NCI-H2107 (cell line): ENCODE measurements around the gene SLC16A11.

Experiments
- DNase-seq: peaks from one replicate; lab custom pipeline; 2025; lab: John Stamatoyannopoulos, UW

SLC16A11 gene

DNA sequence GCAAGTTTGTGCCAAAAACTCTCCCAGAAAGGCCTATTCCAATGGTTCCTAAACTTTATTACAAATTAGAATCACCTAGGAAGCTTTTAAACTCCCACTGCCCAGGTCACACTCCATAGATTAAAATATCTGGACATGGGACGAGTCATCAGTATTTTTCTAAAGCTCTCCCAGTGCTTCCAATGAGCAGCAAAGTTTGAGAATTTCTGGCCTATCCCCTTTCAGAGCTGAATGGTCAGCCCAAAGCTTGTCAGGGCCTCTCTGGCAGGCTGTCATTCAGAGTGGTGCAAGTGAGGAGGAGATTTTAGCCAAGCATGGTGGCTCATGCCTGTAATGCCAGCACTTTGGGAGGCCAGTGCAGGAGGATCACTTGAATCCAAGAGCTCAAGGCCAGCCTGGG lies 18.6 kb downstream of the SLC16A11 start:
- DNase-seq, result no peak

DNA sequence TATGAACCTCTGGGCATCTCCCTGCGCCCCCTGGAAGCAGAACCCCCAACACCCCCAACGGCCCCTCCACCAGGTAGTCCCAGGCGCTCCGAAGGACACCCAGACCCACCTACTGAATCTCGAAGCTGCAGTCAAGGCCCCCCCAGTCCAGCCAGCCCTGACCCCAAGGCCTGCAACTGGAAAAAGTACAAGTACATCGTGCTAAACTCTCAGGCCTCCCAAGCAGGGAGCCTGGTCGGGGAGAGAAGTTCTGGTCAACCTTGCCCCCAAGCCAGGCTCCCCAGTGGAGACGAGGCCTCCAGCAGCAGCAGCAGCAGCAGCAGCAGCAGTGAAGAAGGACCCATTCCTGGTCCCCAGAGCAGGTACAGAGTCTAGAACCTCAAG lies 19.5 kb downstream of the SLC16A11 start:
- no peak for DNase-seq

DNA sequence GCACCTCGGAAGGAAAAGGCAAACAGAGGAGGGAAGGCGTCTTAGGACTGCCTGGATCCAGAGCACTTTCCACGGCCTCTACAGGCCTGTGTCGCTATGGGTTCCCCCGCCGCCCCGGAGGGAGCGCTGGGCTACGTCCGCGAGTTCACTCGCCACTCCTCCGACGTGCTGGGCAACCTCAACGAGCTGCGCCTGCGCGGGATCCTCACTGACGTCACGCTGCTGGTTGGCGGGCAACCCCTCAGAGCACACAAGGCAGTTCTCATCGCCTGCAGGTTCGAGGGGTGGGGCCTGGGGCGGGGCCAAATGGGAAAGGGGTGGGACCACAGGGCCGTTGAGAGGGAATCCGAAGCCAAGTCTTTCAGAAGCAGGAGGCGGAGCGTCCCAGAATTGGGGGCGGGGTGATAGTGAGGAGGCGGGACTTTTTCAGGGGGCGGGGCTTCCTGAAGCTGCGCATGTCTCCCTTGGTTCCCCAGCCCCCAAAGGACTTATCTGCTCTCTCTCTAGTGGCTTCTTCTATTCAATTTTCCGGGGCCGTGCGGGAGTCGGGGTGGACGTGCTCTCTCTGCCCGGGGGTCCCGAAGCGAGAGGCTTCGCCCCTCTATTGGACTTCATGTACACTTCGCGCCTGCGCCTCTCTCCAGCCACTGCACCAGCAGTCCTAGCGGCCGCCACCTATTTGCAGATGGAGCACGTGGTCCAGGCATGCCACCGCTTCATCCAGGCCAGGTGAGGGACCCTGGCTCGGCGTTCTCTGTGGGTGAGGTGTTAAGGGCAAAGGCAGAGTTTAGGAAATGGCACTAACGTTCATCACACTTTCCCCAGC lies 20.1 kb downstream of the SLC16A11 start:
- no peak for DNase-seq

DNA sequence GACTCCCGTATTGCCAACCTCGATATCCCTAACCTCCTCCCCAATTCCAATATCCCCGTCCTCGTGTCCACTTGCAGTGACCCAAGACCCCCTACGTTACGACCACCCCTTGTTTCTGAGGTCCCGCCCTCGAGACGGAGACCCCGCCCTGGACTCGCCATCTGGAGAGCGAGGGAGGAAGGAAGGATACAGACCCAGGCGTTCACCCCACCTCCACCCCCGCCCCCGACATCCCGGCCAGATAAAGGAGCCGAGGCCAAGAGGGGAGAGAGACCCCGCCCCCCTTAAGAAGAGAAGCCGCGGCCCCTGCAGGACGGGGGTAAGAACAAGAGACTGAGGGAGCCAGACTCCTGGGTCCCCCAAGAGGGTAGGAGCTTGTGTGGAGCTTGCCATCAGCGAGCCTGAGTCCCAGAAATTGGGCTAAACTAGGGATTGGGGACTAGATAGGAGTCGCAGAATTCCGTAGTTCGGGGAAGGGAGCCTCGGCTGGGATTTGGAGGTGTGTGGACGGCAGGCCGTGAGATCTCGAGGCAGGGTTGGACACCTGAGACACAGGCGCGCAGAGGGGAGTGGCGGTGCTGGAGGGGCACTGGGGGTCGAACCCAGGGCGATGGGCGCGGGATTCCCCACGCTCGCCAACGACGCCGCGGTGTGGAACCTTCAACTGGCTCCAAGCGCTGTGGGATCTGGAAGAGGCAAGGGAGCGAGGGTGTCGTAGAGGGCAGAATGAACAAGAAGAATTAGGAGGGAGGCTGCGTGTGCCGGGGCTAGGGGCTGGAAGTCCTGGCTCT lies 20.9 kb downstream of the SLC16A11 start, which contains the start of gene BCL6B:
BCL6B (plus strand) TSS at position 270 of the 791 bp plus-strand sequence. CDS start 622 bp downstream, outside the sequence.
- DNase-seq, result no peak

DNA sequence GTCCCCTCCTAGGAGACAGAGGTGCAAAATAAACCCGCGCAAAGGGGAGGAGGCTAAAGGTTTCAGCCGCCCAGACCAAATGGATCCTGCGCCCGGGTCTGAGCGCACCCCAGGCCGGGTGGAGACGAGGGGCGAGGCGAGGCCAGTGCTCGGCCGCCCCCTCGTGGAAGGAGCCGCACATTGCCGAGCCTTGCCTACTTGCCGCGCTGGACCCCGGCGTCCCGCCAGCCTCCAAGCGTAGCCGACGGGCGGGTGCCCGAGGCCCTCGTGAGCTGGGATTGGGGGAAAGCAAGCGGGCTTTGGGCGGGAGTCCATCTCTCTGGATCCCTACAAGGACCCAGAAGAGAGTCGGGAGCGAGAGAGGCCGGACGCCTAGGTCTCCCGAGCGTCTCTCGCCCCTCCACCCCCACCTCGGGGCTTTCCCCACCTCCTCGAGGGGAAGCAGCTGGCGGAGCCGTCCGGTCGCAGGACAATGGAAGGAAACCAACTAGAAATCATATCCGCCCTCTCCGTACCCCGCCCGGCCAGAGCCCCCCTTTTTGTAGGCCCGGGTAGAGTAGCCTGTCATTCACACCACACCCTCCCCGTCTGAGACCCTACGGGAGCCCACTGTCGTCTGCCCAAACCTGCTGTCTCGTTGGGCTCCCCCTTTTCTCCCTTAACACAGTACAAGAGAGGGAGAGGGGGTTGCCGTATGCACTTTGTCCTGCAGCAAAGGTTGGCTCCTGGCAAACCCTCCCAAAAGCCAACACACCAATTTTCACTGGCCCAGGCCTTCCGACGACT lies 21.7 kb downstream of the SLC16A11 start:
- peak; percentile 35 for DNase-seq

DNA sequence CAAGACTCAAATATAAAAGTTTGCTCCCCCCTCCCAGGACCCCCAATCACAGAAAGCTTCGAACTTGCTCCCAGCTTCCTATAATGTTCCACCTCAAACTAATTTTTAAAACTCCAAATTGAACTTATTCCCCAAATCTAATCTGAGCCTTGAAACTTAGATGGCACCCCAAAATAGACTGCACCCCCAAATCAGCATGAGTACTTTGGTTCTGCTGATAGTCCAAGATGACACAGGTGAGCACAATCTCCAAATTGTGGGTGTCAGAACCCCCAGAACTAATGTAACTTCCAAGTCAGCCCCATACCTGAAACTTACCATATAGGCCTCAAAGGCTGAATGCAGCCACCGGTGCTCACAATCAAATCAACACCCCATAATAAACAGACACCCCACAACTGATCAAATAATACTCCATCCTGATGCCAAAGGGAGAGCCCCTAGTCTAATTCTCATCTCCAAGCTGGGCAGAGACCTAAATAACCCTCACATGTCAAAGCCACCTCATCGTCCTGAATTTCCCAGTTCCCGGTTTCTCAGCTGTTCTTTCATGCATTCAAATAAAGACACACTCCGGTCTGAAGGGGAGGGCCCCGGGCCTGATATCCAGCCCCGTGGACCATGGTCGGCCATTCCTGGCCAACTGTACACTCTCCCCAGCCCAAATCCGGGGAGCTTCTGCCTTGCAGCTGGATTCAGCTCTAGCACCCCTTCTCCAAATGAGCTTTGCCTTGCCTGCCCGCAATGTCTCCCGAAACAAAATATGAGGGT lies 22.8 kb downstream of the SLC16A11 start:
- DNase-seq, result no peak

DNA sequence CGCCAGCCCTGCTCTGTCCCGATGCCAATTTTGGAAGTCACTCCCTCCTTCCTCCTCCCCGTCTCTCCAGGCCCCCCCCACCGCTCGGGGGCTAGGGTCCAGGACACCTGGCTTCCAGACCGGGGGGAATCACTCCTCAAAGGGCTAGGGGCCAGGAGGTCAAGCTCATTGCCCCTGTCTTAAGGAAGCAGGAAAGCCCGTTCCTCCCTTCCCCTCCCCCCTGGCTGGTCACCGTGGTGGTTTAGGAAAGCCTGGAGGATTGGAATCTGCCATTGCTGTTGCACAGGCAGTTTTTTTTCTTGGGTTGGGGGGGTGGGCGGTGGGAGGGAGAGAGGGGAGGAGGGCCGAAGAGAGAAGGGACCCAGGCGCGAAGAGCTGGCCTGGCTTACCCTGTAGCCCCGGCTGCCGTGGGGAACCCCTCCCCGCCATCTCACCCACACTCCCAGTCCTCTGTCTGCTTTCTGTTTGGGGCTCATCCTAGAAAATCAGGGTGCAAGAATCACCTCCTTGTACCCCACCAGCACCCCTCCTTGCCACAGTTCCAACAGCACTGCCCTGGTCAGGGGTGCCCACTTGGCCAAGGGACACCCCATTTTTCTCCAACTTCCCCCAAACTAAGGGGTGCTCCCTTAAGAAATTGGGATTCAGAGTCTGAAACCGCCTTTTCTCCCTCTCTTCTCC lies 23.9 kb downstream of the SLC16A11 start:
- peak; percentile 24 for DNase-seq

DNA sequence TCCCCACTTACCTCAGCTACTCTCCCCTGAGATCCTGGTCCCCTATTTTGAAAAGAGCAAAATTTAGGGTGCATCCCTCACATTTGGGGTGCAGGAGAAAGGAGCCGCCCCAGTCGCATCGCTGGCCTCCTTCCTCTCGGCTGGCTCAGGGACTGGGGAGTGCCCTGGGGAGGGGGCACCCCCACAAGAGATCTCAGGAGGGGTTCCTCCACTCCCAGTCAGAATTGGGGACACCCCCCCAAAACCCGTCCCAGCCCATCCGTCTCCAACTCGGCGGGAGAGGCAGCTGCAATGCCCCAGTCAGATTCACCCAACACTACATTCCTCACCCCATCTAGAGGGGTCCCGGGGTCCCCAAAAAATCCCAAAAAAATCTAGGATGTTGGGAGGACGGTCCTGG lies 24.5 kb downstream of the SLC16A11 start:
- DNase-seq, result no peak

DNA sequence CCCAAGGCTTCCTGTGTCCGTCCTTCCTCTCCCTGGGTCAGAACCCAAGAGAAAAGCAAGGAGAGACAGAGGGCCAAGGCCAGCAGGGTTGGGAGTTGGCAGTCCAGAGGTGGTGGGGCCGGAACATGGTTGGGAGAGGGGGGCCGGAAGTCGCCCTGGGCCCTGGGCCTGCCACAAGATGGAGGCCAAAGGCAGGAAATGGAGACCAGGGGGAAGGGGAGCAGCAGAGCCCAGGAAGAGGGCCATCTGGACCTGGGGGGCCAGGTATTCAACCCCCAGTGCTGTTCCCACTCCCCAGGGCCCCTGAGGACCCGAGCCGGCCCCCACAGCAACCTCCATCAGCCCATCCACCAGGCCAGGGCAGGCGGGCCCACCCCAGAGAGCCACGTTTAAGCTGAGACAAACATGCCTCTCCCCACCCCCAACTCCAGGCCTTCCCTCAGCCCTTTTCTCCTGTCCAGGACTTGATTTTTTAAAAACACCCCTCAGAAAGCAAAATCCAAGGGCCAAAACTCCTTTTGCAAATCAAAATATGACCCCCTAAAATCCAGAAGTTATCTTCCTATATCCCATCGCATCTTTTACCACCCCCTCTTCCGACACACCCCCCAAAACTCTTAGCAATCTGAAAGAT lies 25.4 kb downstream of the SLC16A11 start:
- DNase-seq, result no peak

DNA sequence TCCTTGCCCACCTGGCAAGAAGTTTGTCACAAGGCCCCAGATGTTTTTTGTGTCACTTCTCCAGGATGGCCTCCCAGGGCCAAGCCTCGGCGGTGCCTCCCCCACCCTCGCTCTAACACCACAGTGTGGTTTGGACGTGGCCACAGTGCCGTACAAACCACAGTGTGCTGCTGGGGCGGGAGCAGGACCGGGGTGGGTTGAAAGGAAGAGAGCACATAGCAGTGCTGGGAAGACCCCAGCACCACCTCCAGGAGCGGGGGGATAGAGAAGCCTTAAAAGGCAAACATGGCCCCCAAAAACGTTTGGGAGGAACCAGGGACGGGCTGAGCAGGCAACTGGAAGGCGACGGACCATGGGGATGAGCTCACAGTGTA lies 26.1 kb downstream of the SLC16A11 start:
- DNase-seq, result no peak

DNA sequence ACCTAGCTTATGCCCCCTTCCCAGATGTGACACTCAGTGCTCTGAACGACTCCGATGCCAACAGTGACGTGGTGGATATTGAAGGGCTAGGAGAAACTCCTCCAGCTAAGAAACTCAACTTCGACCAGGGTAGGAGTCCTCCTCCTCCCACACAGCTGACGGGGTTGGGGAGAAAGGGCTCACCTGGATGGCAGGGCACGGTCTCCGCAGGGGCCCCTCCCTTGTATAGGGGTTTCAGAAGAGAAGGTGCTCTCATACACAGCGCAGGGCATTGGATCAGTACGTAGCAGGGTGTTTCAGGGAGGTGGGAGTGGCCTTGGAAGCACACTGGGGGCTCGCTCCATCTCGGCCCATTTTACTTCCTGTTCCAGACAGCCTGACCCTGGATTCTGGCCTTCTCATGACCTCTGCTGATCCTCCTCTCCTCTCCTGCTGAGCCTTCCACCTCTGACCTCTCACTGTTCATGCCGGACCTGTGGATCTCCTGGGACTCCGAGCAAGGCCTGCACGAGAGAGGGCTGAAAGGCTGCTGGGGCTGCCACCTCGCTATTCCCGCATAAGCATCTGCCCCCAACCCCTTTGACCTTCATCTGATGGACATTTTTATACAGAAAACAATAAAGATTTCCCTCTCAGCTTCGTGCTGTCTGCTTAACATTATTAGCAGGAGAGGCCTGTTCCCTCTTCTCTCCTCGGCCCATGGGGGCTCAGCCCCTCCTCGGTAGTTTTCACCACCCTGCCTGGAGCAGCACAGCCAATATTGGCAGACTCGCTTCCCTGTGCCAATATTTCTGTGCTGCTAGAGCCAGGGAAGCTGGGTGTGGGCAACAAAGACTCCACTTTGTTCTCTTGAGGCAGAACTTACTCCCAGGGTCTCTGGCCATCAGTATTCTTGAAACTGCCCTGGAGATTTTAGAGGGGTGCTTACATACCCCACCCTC lies 26.7 kb downstream of the SLC16A11 start:
- DNase-seq, result no peak

DNA sequence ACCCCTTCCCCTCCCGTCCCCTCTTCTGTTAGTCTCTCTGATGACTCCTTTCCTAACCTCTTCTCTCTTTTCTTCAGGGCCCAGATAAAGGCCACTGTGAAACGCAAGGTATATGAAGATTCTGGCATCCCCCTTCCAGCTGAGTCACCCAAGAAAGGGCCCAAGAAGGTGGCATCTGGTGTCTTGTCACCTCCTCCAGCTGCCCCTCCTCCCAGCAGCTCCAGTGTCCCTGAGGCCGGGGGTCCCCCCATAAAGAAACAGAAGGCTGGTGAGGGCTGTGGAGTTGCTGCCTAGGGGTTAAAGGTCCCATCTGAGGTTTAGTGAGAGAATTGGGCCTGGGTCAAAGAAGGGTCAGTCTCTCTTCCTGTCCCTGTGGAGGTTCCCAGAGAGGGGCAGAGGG lies 27.5 kb downstream of the SLC16A11 start:
- DNase-seq, result no peak

DNA sequence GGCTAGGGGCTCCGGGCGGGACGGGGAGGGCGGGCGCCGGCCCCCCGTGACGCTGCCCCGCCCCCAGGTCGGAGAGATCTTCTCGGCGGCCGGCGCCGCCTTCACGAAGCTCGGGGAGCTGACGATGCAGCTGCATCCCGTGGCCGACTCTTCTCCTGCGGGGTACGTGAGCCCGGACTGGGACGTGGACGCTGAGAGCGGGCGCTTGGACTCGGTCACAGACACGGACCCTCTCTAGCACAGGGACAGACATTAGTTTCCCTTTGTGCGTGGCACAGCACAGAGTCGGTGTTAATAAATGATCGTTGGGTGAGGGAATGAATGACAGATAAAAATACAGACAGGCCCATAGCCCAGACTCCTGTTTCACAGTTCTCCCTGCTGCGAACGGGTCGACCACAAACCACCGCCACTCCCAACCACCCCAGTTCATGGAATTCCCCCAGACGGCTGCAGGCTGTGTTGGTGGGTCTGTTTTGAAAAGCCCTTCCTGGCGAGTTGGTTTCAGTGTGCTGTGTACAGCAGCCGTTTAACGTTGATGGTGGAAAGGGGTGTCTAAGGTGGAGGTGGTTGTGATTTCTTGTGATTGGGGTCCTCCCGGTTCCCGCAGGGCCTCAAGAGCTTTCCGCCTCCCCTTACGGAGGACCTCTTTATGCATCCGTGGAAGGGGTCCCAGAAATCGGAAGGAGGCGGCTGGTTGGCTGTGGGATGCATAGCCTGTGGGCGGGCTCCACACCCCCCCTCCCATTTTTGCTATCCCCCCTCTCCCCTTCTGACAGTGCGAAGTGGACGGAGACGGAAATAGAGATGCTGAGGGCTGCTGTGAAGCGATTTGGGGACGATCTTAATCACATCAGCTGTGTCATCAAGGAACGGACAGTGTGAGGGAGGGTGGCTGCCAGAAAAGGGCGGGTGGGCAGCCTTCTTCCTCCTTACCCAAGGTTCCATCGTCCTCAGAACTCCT lies 28.6 kb downstream of the SLC16A11 start:
- no peak for DNase-seq

DNA sequence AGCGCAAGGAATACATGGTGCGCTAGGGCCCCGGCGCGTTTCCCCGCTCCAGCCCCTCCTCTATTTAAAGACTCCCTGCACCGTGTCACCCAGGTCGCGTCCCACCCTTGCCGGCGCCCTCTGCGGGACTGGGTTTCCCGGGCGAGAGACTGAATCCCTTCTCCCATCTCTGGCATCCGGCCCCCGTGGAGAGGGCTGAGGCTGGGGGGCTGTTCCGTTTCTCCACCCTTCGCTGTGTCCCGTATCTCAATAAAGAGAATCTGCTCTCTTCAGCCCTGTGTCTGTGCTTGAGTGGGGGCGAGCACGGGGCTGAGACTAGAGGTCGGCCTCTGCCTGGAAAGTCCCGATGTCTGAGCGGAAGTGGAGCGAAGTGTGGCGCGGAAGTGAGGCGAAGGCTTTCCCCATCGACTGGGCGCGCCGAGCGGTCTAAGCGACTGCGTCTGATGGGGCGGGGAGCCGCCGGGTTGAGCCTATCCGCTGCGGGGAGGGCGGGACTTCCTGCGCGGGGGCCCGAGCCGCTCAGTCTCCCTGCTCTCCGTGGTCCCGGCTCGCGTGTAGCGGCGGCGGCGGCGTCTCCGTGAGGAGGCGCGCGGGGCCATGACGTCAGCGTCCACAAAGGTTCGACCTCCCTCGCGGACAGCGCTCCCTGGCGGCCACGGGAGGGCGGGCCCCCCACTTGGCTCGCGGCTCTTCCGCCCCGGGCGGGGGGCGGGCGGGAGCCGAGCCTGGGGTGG lies 29.5 kb downstream of the SLC16A11 start:
- peak; percentile 82 for DNase-seq

DNA sequence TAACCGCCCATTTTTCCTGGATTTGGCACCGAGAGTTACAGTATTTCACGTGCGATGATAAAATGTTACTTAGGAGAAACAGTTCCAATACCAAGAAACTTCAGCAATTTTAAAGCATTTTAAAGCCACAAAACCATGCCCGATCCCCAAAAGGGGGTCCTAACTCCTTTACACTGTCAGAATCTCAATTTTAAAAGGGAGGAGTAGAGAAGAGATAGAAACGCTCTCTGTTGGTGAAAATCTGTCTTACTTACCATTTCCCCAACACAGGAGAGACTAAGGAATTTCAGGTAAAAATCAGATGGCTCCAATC lies 32.0 kb downstream of the SLC16A11 start:
- DNase-seq, result no peak

DNA sequence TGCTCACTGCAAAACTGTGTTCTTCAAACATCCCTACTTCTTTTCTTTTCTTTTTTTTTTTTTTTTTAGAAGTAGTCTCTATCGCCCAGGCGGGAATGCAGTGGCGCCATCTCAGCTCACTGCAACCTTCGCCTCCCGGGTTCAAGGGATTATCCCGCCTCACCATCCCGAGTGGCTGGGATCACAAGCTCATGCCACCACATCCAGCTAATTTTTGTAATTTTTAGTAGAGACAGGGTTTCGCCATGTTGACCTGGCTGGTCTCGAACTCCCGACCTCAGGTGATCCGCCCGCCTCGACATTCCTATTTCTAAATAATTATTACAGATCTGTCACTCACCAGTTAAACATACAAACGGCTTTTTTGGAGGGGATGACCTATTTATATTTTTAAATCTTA lies 32.5 kb downstream of the SLC16A11 start:
- DNase-seq, result no peak

DNA sequence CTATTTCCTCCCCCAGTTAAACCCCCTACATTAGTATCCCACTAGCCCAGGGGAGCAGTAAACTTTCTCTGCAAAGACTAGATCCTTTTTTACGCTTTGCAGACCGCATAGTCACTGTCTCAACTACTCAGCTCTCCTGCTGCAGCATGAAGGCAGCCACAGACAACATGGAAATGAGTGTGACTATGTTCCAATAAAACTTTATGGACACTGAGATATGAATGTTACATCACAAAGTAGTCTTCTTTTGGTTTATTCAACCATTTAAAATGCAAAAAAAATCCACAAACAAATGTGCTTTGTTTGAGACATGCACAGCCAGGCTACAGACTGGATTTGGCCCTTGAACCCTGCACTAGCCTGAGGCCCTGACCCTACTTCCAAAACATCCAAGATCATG lies 33.4 kb downstream of the SLC16A11 start:
- DNase-seq, result no peak

DNA sequence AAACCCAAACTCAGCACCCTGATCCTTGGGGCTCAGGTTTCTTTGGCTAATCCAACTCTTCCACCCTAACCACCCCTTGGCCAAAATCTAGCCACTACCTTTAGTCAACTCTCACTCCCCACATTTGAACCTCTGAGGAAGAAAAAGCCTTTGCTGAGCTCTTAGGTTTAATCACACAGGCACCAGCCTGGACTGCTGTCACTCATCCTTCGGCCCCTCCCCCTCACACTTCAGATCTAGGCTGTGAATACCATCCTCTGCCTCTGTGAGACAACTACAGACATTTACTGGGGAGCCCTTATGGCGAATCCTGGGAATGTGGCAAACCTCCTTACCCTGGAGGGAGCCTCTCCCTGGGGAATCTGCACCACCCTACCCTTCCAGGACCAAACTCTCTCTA lies 36.7 kb downstream of the SLC16A11 start:
- no peak for DNase-seq
